Osteoblast (primary cell): ENCODE results near the gene INVS. TPM values are rescaled to one million over a fixed set of nuclear protein-coding genes. Genes with fewer than 3 reads are reported as not detected.
A peak's percentile ranks its signal among the peaks of the same experiment; 100 is the strongest.

ENCODE experiments used
- DNase-seq: peaks from one replicate; pipeline ENCODE4 v3.0.0; 2011; ENCODE audit warnings: low spot score, mixed read lengths; ENCODE audit not compliant: insufficient read length; ENCODE audit errors: missing footprints
- H2AFZ ChIP-seq: 2 replicates; pipeline ENCODE4 v1.6.0; 2011; ENCODE audit warnings: mild to moderate bottlenecking, low read length
- H3K27ac ChIP-seq: 2 replicates; pipeline ENCODE4 v1.5.1; 2011; ENCODE audit warnings: mild to moderate bottlenecking, low read depth, low read length, moderate library complexity
- H3K27me3 ChIP-seq: 2 replicates; pipeline ENCODE4 v1.6.0; 2012; ENCODE audit warnings: mild to moderate bottlenecking, control low read depth, inconsistent platforms, low read length, moderate library complexity; ENCODE audit not compliant: insufficient read depth
- H3K36me3 ChIP-seq: 2 replicates; pipeline ENCODE4 v1.5.1; 2011; ENCODE audit warnings: mild to moderate bottlenecking, low read length, control low read depth, moderate library complexity; ENCODE audit not compliant: insufficient read depth
- H3K4me1 ChIP-seq: 2 replicates; pipeline ENCODE4 v1.5.1; 2011; ENCODE audit warnings: mild to moderate bottlenecking, low read length, control low read depth, moderate library complexity; ENCODE audit not compliant: insufficient read depth
- H3K4me2 ChIP-seq: 2 replicates; pipeline ENCODE4 v1.6.0; 2011; ENCODE audit warnings: mild to moderate bottlenecking, low read length; ENCODE audit not compliant: insufficient read depth
- H3K4me3 ChIP-seq: fragments of 200-600 bp; sonication (generic); 3 replicates; pipeline ENCODE4 v1.5.1; 2012; ENCODE audit warnings: mild to moderate bottlenecking, low read length, inconsistent platforms; ENCODE audit not compliant: insufficient read depth
- H3K79me2 ChIP-seq: 2 replicates; pipeline ENCODE4 v1.6.0; 2012; ENCODE audit warnings: mild to moderate bottlenecking, low read length, control low read depth, inconsistent platforms; ENCODE audit not compliant: insufficient read depth
- H3K9me3 ChIP-seq: 2 replicates; pipeline ENCODE4 v1.5.1; 2011; ENCODE audit warnings: low read depth, low read length, control low read depth
- H4K20me1 ChIP-seq: 2 replicates; pipeline ENCODE4 v1.6.0; 2012; ENCODE audit warnings: mild to moderate bottlenecking, low read length, control low read depth; ENCODE audit not compliant: insufficient read depth
- total RNA-seq: library from RNA; depleted of rRNA; stranded (reverse); fragments of >200 nt; gene quantifications from 2 replicates; pipeline ENCODE4 v1.2.3, GENCODE V29; 2012
- TF ChIP-seq, protein P1 (sequence below): IDR thresholded peaks from 2 replicates; pipeline ENCODE4 v1.5.1; 2011; ENCODE audit warnings: mild to moderate bottlenecking, low read depth, low read length, moderate library complexity; ENCODE audit errors: extremely low read depth

Gene INVS
- total RNA-seq, 1 donor, result 27.1 TPM

DNA sequence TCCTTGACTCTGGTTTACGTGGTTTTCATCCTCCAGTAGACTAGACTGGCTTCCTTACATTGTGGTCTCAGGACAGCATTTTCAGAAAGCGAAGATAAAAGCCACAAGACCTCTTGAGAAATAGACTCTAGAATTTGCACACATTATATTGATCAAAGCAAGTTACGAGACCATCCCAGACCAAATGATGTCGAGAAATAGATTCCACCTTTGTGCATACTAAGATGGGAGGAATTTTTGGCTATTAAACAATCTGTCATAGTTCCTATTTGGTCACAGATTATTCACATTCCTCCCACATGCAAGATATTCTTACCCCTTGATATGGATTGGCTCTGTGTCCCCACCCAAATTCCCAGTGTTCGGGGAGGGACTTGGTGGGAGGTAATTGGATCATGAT lies 188.1 kb downstream of the INVS start:
- no peaks in the 10 kb centered on the region for H3K4me1 ChIP-seq
- no peaks in the 10 kb centered on the region for H4K20me1 ChIP-seq
- H3K4me2 ChIP-seq, result no peak overlapping the region
- no peaks in the 10 kb centered on the region for H3K79me2 ChIP-seq
- TF ChIP-seq, protein P1, sequence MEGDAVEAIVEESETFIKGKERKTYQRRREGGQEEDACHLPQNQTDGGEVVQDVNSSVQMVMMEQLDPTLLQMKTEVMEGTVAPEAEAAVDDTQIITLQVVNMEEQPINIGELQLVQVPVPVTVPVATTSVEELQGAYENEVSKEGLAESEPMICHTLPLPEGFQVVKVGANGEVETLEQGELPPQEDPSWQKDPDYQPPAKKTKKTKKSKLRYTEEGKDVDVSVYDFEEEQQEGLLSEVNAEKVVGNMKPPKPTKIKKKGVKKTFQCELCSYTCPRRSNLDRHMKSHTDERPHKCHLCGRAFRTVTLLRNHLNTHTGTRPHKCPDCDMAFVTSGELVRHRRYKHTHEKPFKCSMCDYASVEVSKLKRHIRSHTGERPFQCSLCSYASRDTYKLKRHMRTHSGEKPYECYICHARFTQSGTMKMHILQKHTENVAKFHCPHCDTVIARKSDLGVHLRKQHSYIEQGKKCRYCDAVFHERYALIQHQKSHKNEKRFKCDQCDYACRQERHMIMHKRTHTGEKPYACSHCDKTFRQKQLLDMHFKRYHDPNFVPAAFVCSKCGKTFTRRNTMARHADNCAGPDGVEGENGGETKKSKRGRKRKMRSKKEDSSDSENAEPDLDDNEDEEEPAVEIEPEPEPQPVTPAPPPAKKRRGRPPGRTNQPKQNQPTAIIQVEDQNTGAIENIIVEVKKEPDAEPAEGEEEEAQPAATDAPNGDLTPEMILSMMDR, result no peak
- no peaks in the 10 kb centered on the region for H3K9me3 ChIP-seq
- no peaks in the 10 kb centered on the region for H3K27me3 ChIP-seq
- no peak overlapping the region for H3K4me3 ChIP-seq
- H3K36me3 ChIP-seq, result peaks cover 23% of the 10 kb centered on the region
- no peak overlapping the region for H3K27ac ChIP-seq
- no peak for DNase-seq
- no peak overlapping the region for H2AFZ ChIP-seq

DNA sequence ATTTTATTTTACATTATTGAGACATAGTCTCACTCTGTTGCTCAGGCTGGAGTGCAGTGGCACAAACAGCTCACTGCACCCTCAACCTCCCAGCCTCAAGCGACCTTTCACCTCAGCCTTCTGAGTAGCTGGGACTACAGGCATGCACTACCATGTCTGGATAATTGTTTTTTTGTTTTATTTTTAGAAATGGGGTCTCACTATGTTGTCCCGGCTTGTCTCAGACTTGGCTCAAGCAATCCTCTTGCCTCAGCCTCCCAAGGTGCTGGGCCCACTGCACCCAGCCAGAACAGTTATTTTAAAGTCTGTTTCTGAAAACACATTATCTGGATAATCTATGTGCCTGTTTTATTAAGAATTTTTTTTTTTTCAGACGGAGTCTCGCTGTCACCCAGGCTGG lies 191.7 kb downstream of the INVS start:
- H3K27ac ChIP-seq, result no peak overlapping the region
- H4K20me1 ChIP-seq, result no peaks in the 10 kb centered on the region
- no peaks in the 10 kb centered on the region for H3K9me3 ChIP-seq
- no peaks in the 10 kb centered on the region for H3K4me1 ChIP-seq
- H3K36me3 ChIP-seq, result peaks cover 29% of the 10 kb centered on the region
- no peak overlapping the region for H2AFZ ChIP-seq
- no peaks in the 10 kb centered on the region for H3K27me3 ChIP-seq
- H3K4me3 ChIP-seq, result no peak overlapping the region
- DNase-seq, result no peak
- H3K4me2 ChIP-seq, result no peak overlapping the region
- no peaks in the 10 kb centered on the region for H3K79me2 ChIP-seq
- TF ChIP-seq, protein P1, result no peak

DNA sequence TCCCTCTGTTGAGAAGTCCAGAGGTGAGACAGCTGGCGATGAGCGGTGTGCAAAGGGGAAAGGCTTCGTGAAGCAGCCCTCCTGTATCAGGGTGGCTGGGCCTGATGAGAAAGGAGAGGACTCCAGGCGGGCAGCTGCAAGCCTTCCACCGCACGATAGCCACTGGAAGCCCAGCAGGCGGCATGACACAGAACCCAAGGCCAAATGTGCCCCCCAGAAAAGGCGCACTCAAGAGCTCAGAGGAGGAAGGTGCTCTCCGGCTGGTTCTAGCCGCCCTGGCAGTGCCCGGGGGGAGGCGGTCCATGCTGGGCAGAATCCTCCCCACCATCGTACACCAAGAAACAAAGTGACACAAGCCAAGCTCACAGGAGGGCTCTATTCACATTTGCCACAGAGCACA lies 193.4 kb downstream of the INVS start:
- Histone ChIP-seq H2AFZ (no peak overlapping the region), H4K20me1 (no peaks in the 10 kb centered on the region), H3K27ac (no peak overlapping the region), H3K4me1 (no peaks in the 10 kb centered on the region), H3K4me2 (no peak overlapping the region), H3K4me3 (no peak overlapping the region), H3K36me3 (peaks cover 34% of the 10 kb centered on the region), H3K27me3 (no peaks in the 10 kb centered on the region), H3K9me3 (no peaks in the 10 kb centered on the region), H3K79me2 (no peaks in the 10 kb centered on the region)
- TF ChIP-seq, protein P1, result no peak
- peak; percentile 62 for DNase-seq

DNA sequence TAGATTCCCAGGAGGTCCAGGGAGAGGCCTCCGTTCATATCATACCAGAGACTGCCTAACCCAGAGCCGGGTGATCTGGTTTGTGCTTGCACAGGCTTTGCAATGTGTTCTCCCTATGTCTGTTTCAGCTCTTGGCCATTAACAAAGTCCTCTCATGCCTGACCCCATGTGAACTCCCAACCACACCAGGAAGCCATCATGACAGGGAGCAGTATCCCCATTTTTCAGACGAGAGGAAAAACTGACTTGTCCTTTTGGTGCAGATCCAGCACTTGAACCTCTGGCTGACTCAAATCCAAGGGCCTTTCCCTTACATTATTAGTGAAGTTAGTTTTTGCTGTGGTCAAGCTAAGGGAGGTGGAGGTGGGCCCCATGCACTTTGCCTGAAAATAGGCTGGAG lies 195.3 kb downstream of the INVS start:
- no peak overlapping the region for H3K4me3 ChIP-seq
- no peaks in the 10 kb centered on the region for H3K9me3 ChIP-seq
- no peak overlapping the region for H3K4me2 ChIP-seq
- H4K20me1 ChIP-seq, result no peaks in the 10 kb centered on the region
- H3K36me3 ChIP-seq, result peaks cover 39% of the 10 kb centered on the region
- no peak overlapping the region for H2AFZ ChIP-seq
- H3K4me1 ChIP-seq, result no peaks in the 10 kb centered on the region
- H3K27me3 ChIP-seq, result no peaks in the 10 kb centered on the region
- no peak for DNase-seq
- no peaks in the 10 kb centered on the region for H3K79me2 ChIP-seq
- TF ChIP-seq, protein P1, result no peak
- no peak overlapping the region for H3K27ac ChIP-seq
